KMS-11 (cell line): Measurements from ENCODE around the gene RUNDC3A.
"Not testable (repeated sequence)": the region's sequence is repeated elsewhere in the genome, so short reads cannot be mapped to it uniquely, and the experiment has no call there.

Source experiments
- H2AFZ ChIP-seq: fragments of 200-600 bp; sonication (generic); 2 replicates; pipeline ENCODE4 v1.6.1; 2016; ENCODE audit warnings: antibody characterized with exemption, mixed run types, low read depth
- H3K27ac ChIP-seq: fragments of 200-600 bp; sonication (generic); 2 replicates; pipeline ENCODE4 v1.6.1; 2016; ENCODE audit warnings: mild to moderate bottlenecking, mixed run types
- H3K27me3 ChIP-seq: fragments of 200-600 bp; sonication (generic); 2 replicates; pipeline ENCODE4 v1.6.1; 2017; ENCODE audit warnings: mild to moderate bottlenecking, low read depth, mixed run types, moderate library complexity; ENCODE audit not compliant: insufficient read depth
- H3K36me3 ChIP-seq: fragments of 200-600 bp; sonication (generic); 2 replicates; pipeline ENCODE4 v1.6.1; 2017; ENCODE audit warnings: mild to moderate bottlenecking, mixed run types; ENCODE audit not compliant: insufficient read depth
- H3K4me1 ChIP-seq: fragments of 200-600 bp; sonication (generic); 2 replicates; pipeline ENCODE4 v1.6.1; 2016; ENCODE audit warnings: mild to moderate bottlenecking, low read depth, mixed run types; ENCODE audit not compliant: poor library complexity, severe bottlenecking
- H3K4me2 ChIP-seq: fragments of 200-600 bp; sonication (generic); 2 replicates; pipeline ENCODE4 v1.7.0; 2016; ENCODE audit warnings: mild to moderate bottlenecking, mixed run types
- H3K4me3 ChIP-seq: fragments of 200-600 bp; sonication (generic); IDR thresholded peaks from 2 replicates; pipeline ENCODE4 v1.6.1; 2017; ENCODE audit warnings: low read depth, low read length, mixed read lengths; ENCODE audit not compliant: insufficient read depth
- H3K79me2 ChIP-seq: fragments of 200-600 bp; sonication (generic); 2 replicates; pipeline ENCODE4 v1.6.1; 2016; ENCODE audit warnings: low read depth, mixed run types; ENCODE audit not compliant: insufficient read depth
- H3K9ac ChIP-seq: fragments of 200-600 bp; sonication (generic); 2 replicates; pipeline ENCODE4 v1.6.1; 2016; ENCODE audit warnings: mild to moderate bottlenecking, mixed run types
- H4K20me1 ChIP-seq: fragments of 200-600 bp; sonication (generic); 2 replicates; pipeline ENCODE4 v1.6.1; 2016; ENCODE audit warnings: mild to moderate bottlenecking, mixed run types; ENCODE audit not compliant: insufficient read depth
- TF ChIP-seq, protein P1 (sequence below): fragments of 200-600 bp; sonication (generic); conservative IDR thresholded peaks from 2 replicates; pipeline ENCODE4 v1.6.1; 2017; ENCODE audit warnings: low read depth, mild to moderate bottlenecking, antibody characterized with exemption, low read length, moderate library complexity, mixed read lengths

Gene RUNDC3A

DNA sequence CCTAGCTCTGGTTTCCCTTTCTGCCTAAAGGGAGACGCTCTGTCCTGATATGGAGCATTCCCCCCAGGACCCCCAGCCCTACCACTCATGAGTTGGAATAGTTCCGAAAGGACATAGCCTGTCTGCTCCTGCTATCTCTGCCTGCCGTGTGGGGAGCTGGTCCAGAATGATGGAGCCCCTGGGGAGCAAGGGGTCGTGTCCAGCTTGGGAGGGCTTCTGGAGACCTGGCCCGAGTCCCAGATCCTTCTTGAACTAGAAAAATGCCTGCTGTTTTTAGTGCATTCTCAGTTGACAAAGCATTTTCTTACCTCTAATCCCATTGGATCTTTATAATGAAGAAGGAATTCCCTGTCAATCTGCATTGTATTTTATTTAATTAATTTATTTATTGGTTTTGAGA, 27.6 kb downstream of the RUNDC3A start:
- H3K4me3 ChIP-seq, result no peak overlapping the region
- no peaks in the 10 kb centered on the region for H3K36me3 ChIP-seq
- H3K27me3 ChIP-seq, result no peaks in the 10 kb centered on the region
- H3K4me1 ChIP-seq, result peaks cover 9% of the 10 kb centered on the region
- H2AFZ ChIP-seq, result no peak overlapping the region
- TF ChIP-seq, protein P1, sequence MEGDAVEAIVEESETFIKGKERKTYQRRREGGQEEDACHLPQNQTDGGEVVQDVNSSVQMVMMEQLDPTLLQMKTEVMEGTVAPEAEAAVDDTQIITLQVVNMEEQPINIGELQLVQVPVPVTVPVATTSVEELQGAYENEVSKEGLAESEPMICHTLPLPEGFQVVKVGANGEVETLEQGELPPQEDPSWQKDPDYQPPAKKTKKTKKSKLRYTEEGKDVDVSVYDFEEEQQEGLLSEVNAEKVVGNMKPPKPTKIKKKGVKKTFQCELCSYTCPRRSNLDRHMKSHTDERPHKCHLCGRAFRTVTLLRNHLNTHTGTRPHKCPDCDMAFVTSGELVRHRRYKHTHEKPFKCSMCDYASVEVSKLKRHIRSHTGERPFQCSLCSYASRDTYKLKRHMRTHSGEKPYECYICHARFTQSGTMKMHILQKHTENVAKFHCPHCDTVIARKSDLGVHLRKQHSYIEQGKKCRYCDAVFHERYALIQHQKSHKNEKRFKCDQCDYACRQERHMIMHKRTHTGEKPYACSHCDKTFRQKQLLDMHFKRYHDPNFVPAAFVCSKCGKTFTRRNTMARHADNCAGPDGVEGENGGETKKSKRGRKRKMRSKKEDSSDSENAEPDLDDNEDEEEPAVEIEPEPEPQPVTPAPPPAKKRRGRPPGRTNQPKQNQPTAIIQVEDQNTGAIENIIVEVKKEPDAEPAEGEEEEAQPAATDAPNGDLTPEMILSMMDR, result no peak
- no peak overlapping the region for H3K4me2 ChIP-seq
- no peaks in the 10 kb centered on the region for H4K20me1 ChIP-seq
- H3K27ac ChIP-seq, result no peak overlapping the region
- H3K9ac ChIP-seq, result no peak overlapping the region
- H3K79me2 ChIP-seq, result no peaks in the 10 kb centered on the region

DNA sequence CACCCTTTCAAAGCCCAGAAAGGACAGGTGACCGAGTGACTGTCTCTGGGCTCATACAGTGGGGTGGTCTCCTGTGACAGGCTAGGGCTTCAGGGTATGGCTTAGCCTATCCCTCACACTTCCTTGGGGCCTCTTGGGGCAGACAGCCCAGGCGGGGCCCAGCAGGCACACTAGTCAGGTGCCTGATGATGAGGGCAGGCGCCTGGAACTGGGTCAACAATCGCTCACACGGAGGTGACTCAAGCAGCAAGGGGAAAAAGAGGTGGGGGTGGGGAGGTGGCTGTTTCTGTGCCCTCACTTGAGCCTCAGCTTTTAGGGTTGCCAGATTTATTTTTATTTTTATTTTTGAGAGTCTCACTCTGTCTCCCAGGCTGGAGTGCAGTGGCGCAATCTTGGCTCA, 30.3 kb downstream of the RUNDC3A start:
- no peak overlapping the region for H3K27ac ChIP-seq
- H3K9ac ChIP-seq, result no peak overlapping the region
- H3K79me2 ChIP-seq, result no peaks in the 10 kb centered on the region
- H2AFZ ChIP-seq, result no peak overlapping the region
- H4K20me1 ChIP-seq, result no peaks in the 10 kb centered on the region
- TF ChIP-seq, protein P1, result no peak
- H3K4me2 ChIP-seq, result no peak overlapping the region
- H3K27me3 ChIP-seq, result peaks cover 3% of the 10 kb centered on the region; the same call in 1 of the 2 replicates
- no peaks in the 10 kb centered on the region for H3K36me3 ChIP-seq
- no peaks in the 10 kb centered on the region for H3K4me1 ChIP-seq
- H3K4me3 ChIP-seq, result no peak overlapping the region

DNA sequence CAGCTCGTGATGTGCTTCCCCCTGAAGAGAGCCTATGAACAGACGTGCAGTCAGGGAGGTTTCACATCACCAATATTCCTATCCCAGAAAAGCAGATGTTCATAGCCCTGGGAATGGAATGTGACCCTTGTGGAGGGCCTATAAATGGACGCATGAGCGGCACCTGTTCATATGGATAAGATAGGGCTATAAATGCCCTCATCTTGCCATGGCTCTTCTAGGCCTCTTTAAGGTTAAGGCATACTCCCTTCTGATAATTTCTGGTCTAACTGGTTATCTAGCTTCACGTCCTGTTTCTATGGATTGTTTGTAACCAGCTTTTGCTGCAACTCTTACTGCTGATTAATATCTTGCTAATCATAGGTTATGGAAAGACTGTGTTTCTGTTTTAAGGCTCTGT, 32.2 kb downstream of the RUNDC3A start:
- not testable (repeated sequence) for H3K4me1 ChIP-seq, H3K4me2 ChIP-seq, H3K9ac ChIP-seq, H4K20me1 ChIP-seq, H3K27me3 ChIP-seq, H3K79me2 ChIP-seq, H3K36me3 ChIP-seq, H2AFZ ChIP-seq, H3K4me3 ChIP-seq, H3K27ac ChIP-seq

DNA sequence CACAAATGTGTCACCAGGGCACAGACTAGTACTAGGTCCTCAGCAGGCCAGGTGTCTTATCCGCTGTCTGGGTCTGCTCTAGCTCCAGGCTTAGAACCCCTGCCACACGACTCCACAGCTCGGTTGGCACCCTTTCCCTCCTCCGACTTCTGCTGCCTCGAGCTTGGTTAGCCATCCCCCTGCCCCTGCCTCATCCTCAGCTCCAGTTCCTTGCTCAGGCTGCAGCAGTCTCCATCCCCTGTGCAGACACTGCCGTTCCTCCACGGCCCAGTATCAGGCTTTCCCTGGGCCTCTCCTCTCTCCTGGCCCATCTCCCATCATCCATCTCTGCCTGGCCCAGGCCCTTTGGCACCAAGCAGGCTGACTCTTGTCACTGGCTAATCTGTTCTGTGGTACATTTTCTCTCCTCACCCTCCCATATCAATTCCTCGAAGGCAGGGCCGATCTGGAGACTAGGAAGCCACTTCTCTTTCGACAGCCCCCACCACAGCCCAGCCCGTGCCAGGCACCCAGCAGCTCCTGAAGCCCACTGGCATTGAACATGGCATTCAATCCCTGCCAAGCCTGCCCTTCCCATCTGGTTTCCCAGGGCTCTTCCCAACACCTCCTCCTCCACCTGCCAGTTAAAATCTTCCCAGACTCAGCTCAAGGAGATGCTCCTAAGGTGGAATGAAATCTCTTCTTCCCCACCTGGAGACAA, 35.3 kb downstream of the RUNDC3A start:
- Histone ChIP-seq H3K79me2 (no peaks in the 10 kb centered on the region), H3K4me1 (peaks cover 22% of the 10 kb centered on the region), H3K4me3 (no peak overlapping the region), H3K4me2 (no peak overlapping the region; the same call in 1 of the 2 replicates), H3K27me3 (peaks cover 3% of the 10 kb centered on the region; the same call in 1 of the 2 replicates), H3K36me3 (no peaks in the 10 kb centered on the region), H3K9ac (no peak overlapping the region), H2AFZ (peak overlapping the region; percentile 88; the same call in 1 of the 2 replicates), H3K27ac (no peak overlapping the region), H4K20me1 (no peaks in the 10 kb centered on the region)
- TF ChIP-seq, protein P1, result no peak

DNA sequence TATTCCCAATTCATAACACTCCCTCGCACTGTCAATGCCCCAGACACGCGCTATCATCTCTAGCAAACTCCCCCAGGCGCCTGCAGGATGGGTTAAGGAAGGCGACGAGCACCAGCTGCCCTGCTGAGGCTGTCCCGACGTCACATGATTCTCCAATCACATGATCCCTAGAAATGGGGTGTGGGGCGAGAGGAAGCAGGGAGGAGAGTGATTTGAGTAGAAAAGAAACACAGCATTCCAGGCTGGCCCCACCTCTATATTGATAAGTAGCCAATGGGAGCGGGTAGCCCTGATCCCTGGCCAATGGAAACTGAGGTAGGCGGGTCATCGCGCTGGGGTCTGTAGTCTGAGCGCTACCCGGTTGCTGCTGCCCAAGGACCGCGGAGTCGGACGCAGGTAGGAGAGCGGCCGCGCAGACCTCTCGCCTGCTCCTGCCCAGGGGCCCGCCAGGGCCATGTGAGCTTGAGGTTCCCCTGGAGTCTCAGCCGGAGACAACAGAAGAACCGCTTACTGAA, 36.6 kb downstream of the RUNDC3A start, which contains the start of gene GRN:
Gene GRN (plus strand): TSS at position 364 of the 515 bp plus-strand sequence. CDS start 3,863 bp downstream, outside the sequence.
- peaks cover 22% of the 10 kb centered on the region for H3K4me1 ChIP-seq
- H3K36me3 ChIP-seq, result no peaks in the 10 kb centered on the region
- peaks cover 3% of the 10 kb centered on the region; the same call in 1 of the 2 replicates for H3K27me3 ChIP-seq
- no peaks in the 10 kb centered on the region for H4K20me1 ChIP-seq
- H3K27ac ChIP-seq, result no peak within 1 kb of the TSS; the same call in 1 of the 2 replicates
- peak within 1 kb of the TSS; percentile 88 for H2AFZ ChIP-seq
- peak within 1 kb of the TSS; percentile 91 for H3K4me2 ChIP-seq
- TF ChIP-seq, protein P1, result no peak
- H3K4me3 ChIP-seq, result peak within 1 kb of the TSS; percentile 30
- H3K9ac ChIP-seq, result peak within 1 kb of the TSS; percentile 25; the same call in 1 of the 2 replicates
- no peaks in the 10 kb centered on the region for H3K79me2 ChIP-seq
